ENCODE measurements around the gene NMNAT2.

- TF ChIP-seq REST (IDR thresholded peaks at IDR 0.05; ENCODE audit: insufficient read depth in 1 of 2, low read depth in 2 of 2, low read length in 2 of 2) (no peak), POLR2AphosphoS5 (IDR thresholded peaks at IDR 0.05; ENCODE audit: low read depth, low read length) (no peak), FOXP2 (optimal IDR thresholded peaks at IDR 0.05; ENCODE audit: borderline replicate concordance, extremely low read depth, extremely low read length, insufficient read depth) (no peak), SIN3A (IDR thresholded peaks at IDR 0.05; ENCODE audit: borderline replicate concordance, insufficient read depth, low read length) (no peak), TAF1 (IDR thresholded peaks at IDR 0.05; ENCODE audit: borderline replicate concordance, insufficient read depth, low read length) (no peak)
These were observed 42.8 kb downstream of the NMNAT2 start for GRCh38 chr1:183375381-183375780.

Data from PFSK-1 (cell line).